HG03139 (cell line): ENCODE measurements around the gene ITGA2.
"Not testable (repeated sequence)": the region's sequence is repeated elsewhere in the genome, so short reads cannot be mapped to it uniquely, and the experiment has no call there.

ENCODE experiments used
- ATAC-seq: cut with Tn5 transposase; IDR thresholded peaks from one replicate; pipeline ENCODE4 v1.9.1; 2021; ENCODE audit not compliant: unreplicated experiment

Gene ITGA2

DNA sequence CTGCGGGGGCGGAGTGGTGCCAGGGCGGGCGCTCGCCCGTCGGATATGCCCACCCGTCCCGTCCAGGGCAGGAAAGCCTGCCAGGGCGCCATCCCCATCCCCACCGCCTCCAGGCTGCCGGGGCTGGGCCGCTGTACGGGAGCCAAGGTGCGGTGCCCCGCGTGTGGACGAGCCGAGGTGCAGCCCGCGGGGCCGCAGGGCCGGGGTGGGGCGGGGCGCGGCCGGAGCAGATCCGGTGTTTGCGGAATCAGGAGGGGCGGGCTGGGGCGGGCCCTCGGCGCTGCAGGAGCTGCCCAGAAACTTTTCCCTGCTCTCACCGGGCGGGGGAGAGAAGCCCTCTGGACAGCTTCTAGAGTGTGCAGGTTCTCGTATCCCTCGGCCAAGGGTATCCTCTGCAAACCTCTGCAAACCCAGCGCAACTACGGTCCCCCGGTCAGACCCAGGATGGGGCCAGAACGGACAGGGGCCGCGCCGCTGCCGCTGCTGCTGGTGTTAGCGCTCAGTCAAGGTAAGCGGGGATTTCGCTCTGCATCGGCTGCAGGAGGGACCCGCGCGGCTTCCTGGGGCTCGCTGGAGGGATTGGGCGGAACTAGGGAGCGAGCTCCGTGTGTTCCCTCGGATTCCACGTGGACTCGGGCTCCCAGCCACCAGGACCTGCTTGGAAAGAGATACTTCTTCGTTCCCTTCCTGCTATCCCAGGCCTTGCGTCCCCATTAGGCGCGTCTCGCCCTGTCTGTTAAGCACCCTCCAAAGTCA, at the start of gene ITGA2:
TSS of gene ITGA2 (plus strand) at position 328 of the 756 bp plus-strand sequence. CDS start at position 445, 117 bp downstream.
- ATAC-seq: peak; percentile 49

DNA sequence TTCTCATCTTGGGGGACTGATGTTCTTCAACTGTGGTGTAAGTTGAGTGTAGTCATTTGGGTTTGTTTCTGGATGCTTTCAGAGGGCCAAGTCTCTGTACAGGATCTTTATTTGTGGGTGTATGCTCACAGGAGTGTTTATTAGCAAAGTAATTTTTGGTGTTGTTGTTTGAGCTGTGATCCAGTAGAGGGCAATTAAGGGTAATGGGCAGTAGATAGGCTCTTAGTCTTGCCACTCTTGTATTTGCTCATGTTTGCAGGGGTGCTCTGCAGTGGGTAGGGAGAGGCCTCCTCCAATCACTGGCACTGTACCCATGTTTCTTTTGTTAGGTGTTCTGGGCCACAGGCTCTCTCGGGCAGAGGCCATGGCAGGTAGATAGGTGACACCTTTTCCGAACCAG, 45.9 kb upstream of the ITGA2 start:
- no peak for ATAC-seq

DNA sequence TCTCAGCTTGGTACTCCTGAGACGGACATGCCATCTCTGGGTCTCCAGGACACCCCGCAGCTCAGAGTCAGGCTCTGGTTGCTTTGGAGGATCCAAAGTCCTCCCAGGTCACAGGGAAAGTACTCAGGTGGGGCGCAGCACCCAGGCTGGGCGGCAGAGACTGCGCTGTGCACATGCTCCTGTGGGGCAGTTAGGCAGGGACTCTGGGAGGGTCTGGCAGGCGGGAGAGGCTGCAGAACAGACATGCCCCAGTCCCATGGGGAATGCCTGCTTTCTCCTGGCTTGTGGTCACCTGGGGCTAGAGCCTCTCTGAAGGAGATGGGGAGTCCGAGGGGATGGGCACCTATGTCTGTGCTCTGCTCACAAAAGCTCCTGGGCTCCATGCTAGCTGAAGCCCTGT, 45.3 kb upstream of the ITGA2 start:
- ATAC-seq: no peak

DNA sequence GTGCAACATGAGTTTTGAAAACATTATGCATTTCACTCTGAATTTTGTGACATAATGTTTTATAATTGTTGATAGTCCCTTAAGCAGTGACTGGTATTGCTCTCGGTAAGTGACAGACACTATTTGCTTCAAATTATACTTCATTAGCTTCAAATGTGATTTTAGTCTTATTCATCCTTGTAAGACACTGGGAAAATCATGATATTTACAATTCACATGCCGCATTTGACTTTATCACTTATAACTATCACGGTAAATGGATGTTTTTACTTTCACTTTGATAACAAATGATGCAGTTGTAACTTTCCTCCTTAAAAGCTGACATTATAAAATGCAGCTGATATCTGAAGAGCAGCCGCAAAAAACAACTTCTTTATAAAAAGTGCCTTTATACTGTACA, 44.1 kb upstream of the ITGA2 start:
- no peak for ATAC-seq

GRCh38 chr5:52947208-52947607, 41.9 kb upstream of the ITGA2 start:
- no peak for ATAC-seq

DNA sequence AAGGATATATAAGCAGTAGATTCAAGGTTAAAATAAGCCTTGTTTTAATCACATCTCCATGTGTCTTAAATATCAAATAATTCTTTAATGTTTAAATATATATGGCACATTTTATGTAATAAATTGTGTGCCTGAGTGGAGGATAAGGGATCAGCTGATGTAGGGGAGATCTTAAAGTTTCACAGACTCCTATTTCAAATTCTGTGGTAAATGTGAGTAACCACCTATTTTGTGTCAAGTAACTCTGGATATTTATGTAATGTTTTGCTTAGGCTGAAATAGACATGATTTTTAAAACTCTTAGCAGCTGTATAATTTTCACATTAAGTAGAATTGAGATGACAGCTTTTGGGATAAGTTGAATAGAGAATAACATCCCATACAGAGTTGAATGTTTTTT, 41.3 kb upstream of the ITGA2 start:
- no peak for ATAC-seq

GRCh38 chr5:52948418-52949076, 40.6 kb upstream of the ITGA2 start:
- peak; percentile 99 for ATAC-seq

DNA sequence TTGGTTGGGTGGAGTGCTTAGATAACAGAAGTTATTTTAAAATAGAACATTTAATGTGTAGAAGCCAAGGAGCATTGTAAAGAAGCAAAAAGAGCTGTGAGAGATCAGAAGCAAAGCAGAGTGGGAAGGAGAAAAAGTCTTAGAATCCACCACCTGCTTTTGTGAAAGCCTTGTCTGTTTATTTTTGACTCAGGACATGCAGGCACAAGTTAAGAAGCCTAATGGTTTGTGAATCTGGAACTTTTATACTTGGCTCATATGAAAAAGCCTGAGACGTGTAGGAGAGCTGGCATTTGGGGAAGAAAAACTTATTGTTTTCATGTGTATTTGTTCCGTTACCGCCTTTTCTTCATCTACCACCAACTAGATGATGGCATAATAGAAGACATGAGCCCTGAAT, 38.5 kb upstream of the ITGA2 start:
- no peak for ATAC-seq

GRCh38 chr5:52952483-52952882, 36.7 kb upstream of the ITGA2 start:
- no peak for ATAC-seq

- ATAC-seq: no peak
These were observed 33.1 kb upstream of the ITGA2 start for GRCh38 chr5:52956014-52956413.

DNA sequence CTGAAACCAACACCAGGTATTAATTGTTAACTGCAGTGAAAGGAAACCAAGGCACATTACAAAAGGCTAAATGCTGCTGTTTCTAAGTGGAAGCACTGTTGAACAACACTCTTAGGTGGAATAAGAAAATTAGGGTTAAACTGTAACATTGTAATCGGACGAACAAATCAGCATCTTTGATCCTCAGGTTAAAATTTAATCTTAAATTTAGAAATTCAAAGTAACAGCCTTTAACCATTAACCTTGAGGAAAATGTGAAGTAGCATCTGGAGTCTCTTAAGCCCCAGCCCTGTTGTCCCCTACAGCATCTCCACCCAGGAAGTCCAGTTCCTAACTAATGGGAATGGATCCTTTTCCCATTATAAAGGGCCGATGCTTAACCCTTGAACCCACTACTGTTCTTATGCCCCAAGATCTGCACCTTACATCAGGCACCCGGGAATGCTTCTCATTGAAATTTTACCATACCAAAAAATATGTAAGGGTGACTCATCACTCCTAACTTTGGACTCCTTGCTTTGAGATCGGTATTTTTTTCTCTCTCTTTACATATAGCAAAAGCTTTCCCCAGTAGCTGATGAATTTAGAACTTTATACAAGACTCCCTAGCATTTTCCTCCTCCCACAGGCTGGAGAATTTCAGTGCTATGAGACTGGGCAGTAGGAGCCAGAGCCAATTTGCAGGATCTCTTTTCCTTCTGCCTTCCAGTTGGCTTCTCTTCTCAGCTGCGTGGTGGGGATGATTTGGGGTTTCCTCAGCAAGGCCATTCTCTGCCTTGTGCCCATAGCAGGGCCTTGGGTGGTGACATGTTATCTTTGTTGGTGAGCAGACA, 32.0 kb upstream of the ITGA2 start:
- peak; percentile 93 for ATAC-seq

- no peak for ATAC-seq
These were observed 27.9 kb upstream of the ITGA2 start for GRCh38 chr5:52961274-52961681.

DNA sequence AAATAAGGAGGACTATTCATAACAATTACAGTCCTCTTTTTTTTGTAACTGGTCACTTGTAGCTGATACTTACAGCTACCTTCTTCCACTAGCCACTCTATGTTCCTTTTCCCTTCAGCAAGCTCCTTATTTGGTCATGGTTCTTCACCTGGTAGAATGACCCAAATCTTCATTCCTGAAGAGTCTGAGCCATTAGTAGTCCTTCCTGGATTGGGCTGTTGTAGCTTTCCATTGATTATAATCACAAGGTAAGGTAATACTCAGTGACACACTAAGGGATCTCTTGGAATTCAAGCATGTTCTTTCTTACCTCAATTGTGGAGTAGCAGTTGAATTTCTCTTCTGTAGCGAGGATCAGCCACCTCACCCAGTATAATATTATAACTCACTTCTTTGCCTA, 25.5 kb upstream of the ITGA2 start:
- ATAC-seq: no peak

- ATAC-seq: no peak
These were observed 25.0 kb upstream of the ITGA2 start for GRCh38 chr5:52964138-52964537.

DNA sequence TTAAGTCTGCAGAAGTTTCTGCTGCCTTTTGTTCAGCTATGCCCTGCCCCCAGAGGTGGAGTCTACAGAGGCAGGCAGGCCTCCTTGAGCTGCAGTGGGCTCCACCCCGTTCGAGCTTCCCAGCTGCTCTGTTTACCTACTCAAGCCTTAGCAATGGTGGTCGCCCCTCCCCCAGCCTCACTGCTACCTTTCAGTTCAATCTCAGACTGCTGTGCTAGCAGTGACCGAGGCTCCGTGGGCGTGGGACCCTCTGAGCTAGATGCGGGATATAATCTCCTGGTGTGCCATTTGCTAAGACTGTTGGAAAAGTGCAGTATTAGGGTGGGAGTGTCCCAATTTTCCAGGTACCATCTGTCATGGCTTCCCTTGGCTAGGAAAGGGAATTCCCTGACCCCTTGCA, 13.0 kb upstream of the ITGA2 start:
- not testable (repeated sequence) for ATAC-seq

DNA sequence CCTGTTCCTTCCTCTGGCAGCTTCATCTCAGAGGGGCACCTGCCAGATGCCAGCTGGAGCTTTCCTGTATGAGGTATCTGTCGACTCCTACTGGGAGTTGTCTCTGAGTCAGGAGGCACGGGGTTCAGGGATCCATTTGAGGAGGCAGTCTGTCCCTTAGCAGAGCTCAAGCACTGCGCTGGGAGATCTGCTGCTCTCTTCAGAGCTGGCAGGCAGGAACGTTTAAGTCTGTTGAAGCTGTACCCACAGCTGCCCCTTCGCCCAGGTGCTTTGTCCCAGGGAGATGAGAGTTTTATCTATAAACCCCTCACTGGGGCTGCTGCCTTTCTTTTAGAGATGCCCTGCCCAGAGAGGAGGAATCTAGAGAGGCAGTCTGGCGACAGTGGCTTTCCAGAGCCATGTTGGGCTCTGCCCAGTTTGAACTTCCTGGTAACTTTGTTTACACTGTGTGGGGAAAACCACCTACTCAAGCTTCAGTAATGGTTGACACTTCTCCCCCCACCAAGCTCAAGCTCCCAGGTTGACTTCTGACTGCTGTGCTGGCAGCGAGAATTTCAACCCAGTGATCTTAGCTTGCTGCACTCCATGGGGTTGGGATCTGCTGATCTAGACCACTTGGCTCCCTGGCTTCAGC, 11.8 kb upstream of the ITGA2 start:
- ATAC-seq: no peak

- ATAC-seq: no peak
These were observed 7.6 kb upstream of the ITGA2 start for GRCh38 chr5:52981507-52981906.

GRCh38 chr5:52983731-52984636, 5.2 kb upstream of the ITGA2 start:
- no peak for ATAC-seq

GRCh38 chr5:52985306-52985705, 3.8 kb upstream of the ITGA2 start:
- ATAC-seq: no peak

- ATAC-seq: no peak
These were observed 1.3 kb upstream of the ITGA2 start for GRCh38 chr5:52987711-52988331.
